Muscle layer of colon (tissue), 2 donors: ENCODE results near the gene GPR137B.

ENCODE experiments used
- H3K27ac ChIP-seq: one replicate; pipeline ENCODE4 v1.7.0; 2013; ENCODE audit warnings: low read depth, mild to moderate bottlenecking, low read length, moderate library complexity
- H3K27me3 ChIP-seq, 2 donors: one replicate each; pipeline ENCODE4 v1.7.0; 2013; ENCODE audit warnings: low read length in 2 of 2, mild to moderate bottlenecking in 2 of 2; ENCODE audit not compliant: insufficient read depth in 2 of 2, control insufficient read depth in 1 of 2
- H3K36me3 ChIP-seq: one replicate; pipeline ENCODE4 v1.7.0; 2013; ENCODE audit warnings: mild to moderate bottlenecking, low read length; ENCODE audit not compliant: insufficient read depth
- H3K4me1 ChIP-seq: one replicate; pipeline ENCODE4 v1.7.0; 2013; ENCODE audit warnings: mild to moderate bottlenecking, low read length; ENCODE audit not compliant: insufficient read depth
- H3K4me3 ChIP-seq, 2 donors: one replicate each; pipeline ENCODE4 v1.7.0; 2013; ENCODE audit warnings: low read length in 2 of 2, low read depth in 1 of 2, mild to moderate bottlenecking in 1 of 2, moderate library complexity in 1 of 2
- H3K9ac ChIP-seq: one replicate; pipeline ENCODE4 v1.7.0; 2013; ENCODE audit warnings: low read length
- H3K9me3 ChIP-seq: one replicate; pipeline ENCODE4 v1.7.0; 2013; ENCODE audit warnings: mild to moderate bottlenecking, low read length
- donor health status: abdominal sarcoma.
- donor health status: Adenocarcinoma of cecum.

The GPR137B gene

GRCh38 chr1:236137285-236137852 lies 5.0 kb upstream of the GPR137B start:
- Histone ChIP-seq H3K27ac (no peak overlapping the region), H3K9me3 (no peaks in the 10 kb centered on the region), H3K4me3 (no peak overlapping the region), H3K36me3 (no peaks in the 10 kb centered on the region), H3K27me3 (no peaks in the 10 kb centered on the region), H3K9ac (no peak overlapping the region), H3K4me1 (no peaks in the 10 kb centered on the region)

GRCh38 chr1:236139495-236139894 lies 2.8 kb upstream of the GPR137B start:
- Histone ChIP-seq H3K27me3 (no peaks in the 10 kb centered on the region), H3K9ac (no peak overlapping the region), H3K4me3 (no peak overlapping the region), H3K27ac (no peak overlapping the region), H3K9me3 (no peaks in the 10 kb centered on the region), H3K4me1 (peaks cover 5% of the 10 kb centered on the region), H3K36me3 (no peaks in the 10 kb centered on the region)

- peak overlapping the region; percentile 36 to 66 for H3K4me3 ChIP-seq
- H3K27ac ChIP-seq = no peak overlapping the region
- no peaks in the 10 kb centered on the region for H3K36me3 ChIP-seq
- no peaks in the 10 kb centered on the region for H3K9me3 ChIP-seq
- H3K9ac ChIP-seq = no peak overlapping the region
- no peaks in the 10 kb centered on the region for H3K27me3 ChIP-seq
- peaks cover 9% of the 10 kb centered on the region for H3K4me1 ChIP-seq
Measured at GRCh38 chr1:236140705-236141446, 1.5 kb upstream of the GPR137B start.

DNA sequence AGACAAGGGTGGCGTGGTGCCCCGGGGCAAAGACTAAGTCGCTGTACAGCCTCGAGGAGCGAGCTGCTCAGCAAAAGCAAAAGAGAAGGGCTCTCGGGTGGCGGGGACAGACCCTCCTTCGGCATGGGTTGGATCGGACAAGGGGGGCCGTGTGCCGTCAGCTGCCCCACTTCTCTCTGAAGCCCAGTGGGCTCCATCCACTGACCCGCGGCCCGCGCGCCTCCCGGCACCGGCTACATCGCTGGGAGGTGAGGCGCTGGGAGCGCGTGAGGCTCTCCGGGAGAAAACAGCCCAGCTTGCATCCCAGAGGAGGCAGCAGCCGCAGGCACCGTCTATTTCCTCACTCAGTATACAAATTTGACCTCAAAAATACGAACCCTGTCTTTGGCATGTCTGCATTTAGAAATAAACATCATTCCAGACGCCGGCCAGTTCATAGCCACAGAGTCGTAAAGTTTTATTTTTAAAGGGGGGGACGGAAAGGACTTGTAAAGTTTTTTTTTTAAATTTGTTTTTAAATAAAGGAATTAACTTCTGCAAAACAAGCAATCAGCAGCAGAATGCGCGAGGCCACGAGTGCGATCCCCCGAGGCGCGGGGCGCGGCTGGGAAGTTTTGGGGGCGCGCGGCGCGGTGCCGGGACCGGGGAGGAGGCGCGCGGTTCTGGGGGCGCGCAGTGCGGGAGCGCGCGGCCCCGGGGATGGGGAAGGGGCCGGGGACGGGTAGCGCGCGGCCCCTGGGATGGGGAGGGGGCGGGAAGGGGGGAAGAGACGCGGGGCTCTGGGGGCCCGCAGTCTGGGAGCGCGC lies 689 bp upstream of the GPR137B start:
- peak overlapping the region; percentile 36 to 66 for H3K4me3 ChIP-seq
- H3K36me3 ChIP-seq = no peaks in the 10 kb centered on the region
- no peak overlapping the region for H3K9ac ChIP-seq
- no peak overlapping the region for H3K27ac ChIP-seq
- no peaks in the 10 kb centered on the region for H3K9me3 ChIP-seq
- peaks cover 9% of the 10 kb centered on the region for H3K4me1 ChIP-seq
- no peaks in the 10 kb centered on the region for H3K27me3 ChIP-seq

GRCh38 chr1:236143104-236143948 lies 987 bp downstream of the GPR137B start:
- Histone ChIP-seq H3K9me3 (no peaks in the 10 kb centered on the region), H3K4me1 (peaks cover 9% of the 10 kb centered on the region), H3K27ac (peak overlapping the region; percentile 74), H3K36me3 (no peaks in the 10 kb centered on the region), H3K4me3 (peak overlapping the region; percentile 63 to 99), H3K9ac (peak overlapping the region; percentile 30), H3K27me3 (no peaks in the 10 kb centered on the region)

DNA sequence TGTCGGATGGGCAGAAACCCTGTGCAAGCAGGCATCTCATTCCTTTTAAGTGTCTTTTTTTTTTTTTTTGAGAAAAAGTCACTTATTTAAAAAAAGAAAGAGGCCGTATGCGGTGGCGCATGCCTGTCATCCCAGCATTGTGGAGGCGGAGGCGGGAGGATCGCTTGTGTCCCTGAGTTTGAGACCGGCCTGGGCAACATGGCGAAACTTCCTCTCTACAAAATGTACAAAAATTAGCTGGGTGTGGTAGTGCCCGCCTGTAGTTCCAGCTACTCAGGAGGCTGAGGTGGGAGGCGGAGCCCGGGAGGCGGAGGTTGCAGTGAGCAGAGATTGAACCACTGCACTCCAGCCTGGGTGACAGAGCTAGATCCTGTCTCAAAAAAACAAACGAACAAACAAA lies 1.7 kb downstream of the GPR137B start:
- no peaks in the 10 kb centered on the region for H3K36me3 ChIP-seq
- no peak overlapping the region for H3K9ac ChIP-seq
- no peaks in the 10 kb centered on the region for H3K9me3 ChIP-seq
- no peak overlapping the region for H3K27ac ChIP-seq
- peaks cover 9% of the 10 kb centered on the region for H3K4me1 ChIP-seq
- peak overlapping the region; percentile 63 to 99 for H3K4me3 ChIP-seq
- no peaks in the 10 kb centered on the region for H3K27me3 ChIP-seq

GRCh38 chr1:236144446-236145150 lies 2.3 kb downstream of the GPR137B start:
- Histone ChIP-seq H3K4me1 (peaks cover 14% of the 10 kb centered on the region), H3K9ac (no peak overlapping the region), H3K9me3 (no peaks in the 10 kb centered on the region), H3K4me3 (no peak overlapping the region), H3K27me3 (no peaks in the 10 kb centered on the region), H3K36me3 (no peaks in the 10 kb centered on the region), H3K27ac (no peak overlapping the region)

GRCh38 chr1:236147068-236147467 lies 4.7 kb downstream of the GPR137B start:
- Histone ChIP-seq H3K36me3 (no peaks in the 10 kb centered on the region), H3K9me3 (no peaks in the 10 kb centered on the region), H3K4me3 (no peak overlapping the region), H3K4me1 (peaks cover 23% of the 10 kb centered on the region), H3K27me3 (no peaks in the 10 kb centered on the region), H3K27ac (no peak overlapping the region), H3K9ac (no peak overlapping the region)

DNA sequence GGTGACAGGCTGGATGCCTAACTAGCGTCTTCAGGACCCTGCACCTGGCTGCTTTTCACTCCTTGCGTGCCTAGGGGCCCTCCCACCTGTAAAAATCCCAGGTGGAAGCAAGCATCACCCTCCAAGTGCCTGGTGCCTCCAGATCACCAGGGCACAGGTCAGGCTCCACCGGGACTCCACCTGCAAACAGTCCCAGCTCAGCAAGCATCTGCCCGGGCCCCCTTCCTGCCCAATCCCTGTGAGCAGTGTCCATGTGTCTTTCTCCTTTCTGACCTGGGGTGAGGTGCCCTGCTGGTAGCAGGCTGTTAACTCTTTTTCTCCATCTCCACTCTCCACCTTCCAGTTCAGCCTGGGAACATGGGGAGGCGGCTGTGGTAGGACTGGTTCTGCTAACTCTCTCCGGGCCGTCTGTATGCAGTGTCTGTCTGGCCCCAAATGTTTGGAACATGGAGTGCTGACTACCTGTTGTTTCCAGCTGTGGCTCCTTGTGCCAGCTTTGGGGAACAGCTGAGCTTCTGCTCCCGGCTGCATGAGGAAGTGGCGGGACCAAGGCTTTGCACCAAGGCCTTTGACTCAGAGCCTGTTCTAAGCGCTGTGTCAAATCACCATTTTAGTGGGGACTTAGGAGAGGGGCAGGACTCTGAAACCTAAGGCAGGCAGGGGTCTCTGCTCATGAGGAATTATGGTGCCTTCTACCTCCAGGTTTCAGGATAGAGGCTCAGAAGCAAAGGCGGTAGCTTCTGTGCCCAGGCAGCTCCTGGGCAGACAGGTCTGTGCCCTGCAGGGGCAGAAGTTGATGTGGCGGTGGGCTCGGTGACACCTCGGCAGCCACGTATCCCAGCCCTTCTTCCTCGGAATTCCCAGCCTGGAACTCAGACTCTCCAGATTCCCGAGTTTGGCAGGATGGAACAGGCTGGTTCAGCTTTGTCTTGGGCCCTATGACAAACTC lies 5.5 kb downstream of the GPR137B start:
- Histone ChIP-seq H3K27ac (no peak overlapping the region), H3K9ac (no peak overlapping the region), H3K27me3 (no peaks in the 10 kb centered on the region), H3K4me3 (no peak overlapping the region), H3K9me3 (no peaks in the 10 kb centered on the region), H3K4me1 (peaks cover 23% of the 10 kb centered on the region), H3K36me3 (no peaks in the 10 kb centered on the region)

DNA sequence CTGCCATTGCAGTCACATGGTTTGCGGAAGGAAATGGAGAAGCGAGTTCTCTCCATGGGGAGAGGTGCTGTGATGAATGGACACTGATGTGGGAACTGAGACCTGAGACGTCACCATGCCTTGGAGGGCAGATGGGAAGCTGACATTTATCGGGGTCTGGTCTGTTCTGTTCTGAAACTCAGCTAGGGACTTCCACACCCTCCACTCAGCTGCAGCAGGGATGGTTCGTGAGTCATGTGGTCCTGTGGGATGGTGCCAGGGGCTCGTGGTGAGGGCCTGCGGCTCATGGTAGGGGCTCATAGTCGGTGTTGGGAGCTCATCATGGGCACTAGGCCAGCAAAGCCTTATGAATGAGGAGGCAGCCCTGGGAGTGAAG lies 6.1 kb downstream of the GPR137B start:
- Histone ChIP-seq H3K9me3 (no peaks in the 10 kb centered on the region), H3K4me1 (peaks cover 23% of the 10 kb centered on the region), H3K27me3 (no peaks in the 10 kb centered on the region), H3K36me3 (no peaks in the 10 kb centered on the region), H3K27ac (no peak overlapping the region), H3K4me3 (no peak overlapping the region), H3K9ac (no peak overlapping the region)
